ENCODE data around the gene PHF20. TPM values are rescaled to one million over a fixed set of nuclear protein-coding genes. Genes with fewer than 3 reads are reported as not detected.

Gene PHF20
- total and polyA plus RNA-seq, 2 of the 13 experiments (the other 11 are each of a cell fraction or from before 2014, with no cell fraction given): 22.8 to 34.1 TPM

GRCh38 chr20:35771689-35772562 lies at the start of gene PHF20 (continued):
- TF ChIP-seq CERS6 (CRISPR knock-in tag; IDR thresholded peaks at IDR 0.05) (peak; percentile 39; the same call in 1 of the 2 replicates), PHF5A (CRISPR knock-in tag; IDR thresholded peaks at IDR 0.05; ENCODE audit: low read depth, unreplicated experiment) (peak; percentile 22), ETV6 (CRISPR knock-in tag; conservative IDR thresholded peaks at IDR 0.05) (peak; percentile 75), ARID4A (CRISPR knock-in tag; IDR thresholded peaks at IDR 0.05; ENCODE audit: borderline replicate concordance) (peak; percentile 81), ZNF280D (CRISPR knock-in tag; IDR thresholded peaks at IDR 0.05) (peak; percentile 99), ZFP37 (CRISPR knock-in tag; IDR thresholded peaks at IDR 0.05; ENCODE audit: borderline replicate concordance) (peak; percentile 93; the same call in 1 of the 2 replicates), NFATC3 (CRISPR knock-in tag; IDR thresholded peaks at IDR 0.05) (peak; percentile 99; the same call in 1 of the 2 replicates), PAXIP1 (CRISPR knock-in tag; conservative IDR thresholded peaks at IDR 0.05) (peak; percentile 69; the same call in 1 of the 2 replicates), ZBTB49 (CRISPR knock-in tag; IDR thresholded peaks at IDR 0.05; ENCODE audit: borderline replicate concordance) (peak; percentile 94; the same call in 1 of the 2 replicates)
